NCI-H1092 treated with DMSO at 0.1 percent for 48 hours (cell line): ENCODE data around the gene PTPN1.

Experiments
- DNase-seq: peaks from one replicate; lab custom pipeline; 2025; lab: John Stamatoyannopoulos, UW

Gene PTPN1

DNA sequence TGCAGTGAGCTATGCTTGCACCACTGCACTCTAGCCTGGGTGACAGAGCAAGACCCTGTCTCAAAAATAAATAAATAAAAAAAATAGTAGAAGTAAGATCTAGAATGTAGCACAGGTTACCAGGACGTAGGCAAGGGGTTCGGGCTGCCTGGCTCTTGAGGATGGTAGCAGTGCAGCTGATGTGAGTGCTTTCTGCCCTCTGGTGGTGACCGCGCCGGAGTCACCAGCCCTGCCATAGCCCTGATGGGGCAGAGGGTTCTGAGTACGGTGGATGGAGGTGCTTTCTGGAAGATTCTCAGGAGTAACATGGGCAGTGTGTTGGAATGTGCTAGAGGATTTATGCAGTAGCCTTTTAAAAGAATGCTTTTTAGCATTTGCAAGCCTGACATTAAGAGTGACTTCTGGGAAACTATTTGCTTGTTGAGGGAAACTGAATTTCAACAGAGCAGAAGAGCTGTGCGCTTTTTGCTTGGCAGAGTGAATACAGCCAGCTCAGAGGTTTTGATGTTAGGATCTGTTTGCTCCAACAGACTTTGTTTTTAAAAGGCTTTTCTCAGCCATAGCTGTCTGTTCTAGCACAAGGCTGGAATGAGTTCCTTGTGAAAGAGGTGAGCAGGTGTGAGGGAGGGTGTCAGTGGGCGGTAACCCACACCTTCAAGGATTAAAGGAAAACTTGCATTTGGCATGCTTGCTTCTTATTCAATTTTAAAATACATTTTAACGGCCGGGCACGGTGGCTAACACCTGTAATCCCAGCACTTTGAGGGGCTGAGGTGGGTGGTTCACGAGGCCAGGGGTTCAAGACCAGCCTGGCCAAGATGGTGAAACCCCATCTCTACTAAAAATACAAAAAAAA is 65.9 kb downstream of the PTPN1 start:
- peak; percentile 70 for DNase-seq

DNA sequence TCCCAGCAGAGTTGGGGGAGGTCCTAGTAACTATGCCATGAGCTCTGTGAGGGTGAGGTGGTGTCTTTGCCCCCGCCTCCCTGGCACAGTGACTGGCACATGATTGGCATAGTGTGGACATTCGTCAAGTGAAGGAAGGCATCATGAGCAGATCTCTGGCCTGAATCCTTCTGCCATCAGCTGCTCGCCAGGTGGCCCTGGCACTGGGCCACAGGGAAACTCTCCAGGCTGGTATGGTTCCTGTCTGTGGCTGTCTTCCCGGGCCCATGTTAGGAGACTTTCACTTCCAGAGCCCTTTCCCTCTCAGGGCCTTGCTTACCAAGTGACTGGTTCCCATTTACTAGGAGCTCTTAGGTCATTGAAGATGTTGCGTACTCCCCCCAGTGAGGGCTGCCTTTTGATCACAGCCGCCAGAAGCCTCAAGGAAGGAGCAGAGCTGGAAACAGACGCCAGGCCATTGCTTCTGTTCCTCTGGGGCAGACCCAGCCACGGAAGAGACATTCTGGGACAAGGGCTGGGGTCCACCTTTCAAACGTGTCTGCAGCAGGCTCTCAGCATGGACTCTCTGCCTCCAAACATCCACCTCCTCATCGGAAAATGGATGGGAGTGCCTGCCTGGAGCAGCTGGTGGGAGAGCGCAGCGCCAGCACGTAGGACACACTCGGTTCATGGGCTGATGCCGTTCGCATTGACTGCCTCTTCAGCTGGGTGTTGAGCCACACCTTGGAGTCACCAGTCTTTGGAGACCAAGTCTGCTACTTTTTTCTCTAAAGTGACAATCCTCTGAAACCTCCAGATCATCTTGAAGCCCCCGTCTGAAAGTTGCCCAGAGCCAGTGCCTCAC is 67.2 kb downstream of the PTPN1 start:
- peak; percentile 75 for DNase-seq

DNA sequence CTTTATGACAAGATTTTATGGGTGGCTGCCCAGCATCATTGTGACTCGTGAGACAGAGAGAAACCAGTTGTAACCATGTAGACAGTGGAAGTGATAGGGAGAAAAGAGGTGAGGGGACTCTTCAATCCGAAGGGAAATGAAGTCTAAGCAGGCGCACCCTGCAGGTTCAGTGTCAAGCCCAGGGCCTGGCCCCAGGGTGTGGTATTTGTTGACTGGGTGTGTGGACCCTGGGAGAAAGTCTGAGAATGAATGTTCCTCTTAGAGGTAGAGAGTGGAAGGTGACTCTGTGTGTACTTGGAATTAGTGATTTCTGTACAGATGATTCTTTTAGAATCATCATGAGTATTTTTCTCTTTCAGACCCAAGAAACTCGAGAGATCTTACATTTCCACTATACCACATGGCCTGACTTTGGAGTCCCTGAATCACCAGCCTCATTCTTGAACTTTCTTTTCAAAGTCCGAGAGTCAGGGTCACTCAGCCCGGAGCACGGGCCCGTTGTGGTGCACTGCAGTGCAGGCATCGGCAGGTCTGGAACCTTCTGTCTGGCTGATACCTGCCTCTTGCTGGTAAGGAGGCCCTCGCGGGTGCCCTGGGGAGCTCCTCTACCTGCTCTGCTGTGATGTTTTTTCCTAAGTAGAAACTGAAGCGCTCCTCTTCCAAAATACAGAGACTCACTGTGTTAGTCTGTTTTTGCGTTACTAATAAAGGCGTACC is 68.0 kb downstream of the PTPN1 start:
- DNase-seq = no peak

DNA sequence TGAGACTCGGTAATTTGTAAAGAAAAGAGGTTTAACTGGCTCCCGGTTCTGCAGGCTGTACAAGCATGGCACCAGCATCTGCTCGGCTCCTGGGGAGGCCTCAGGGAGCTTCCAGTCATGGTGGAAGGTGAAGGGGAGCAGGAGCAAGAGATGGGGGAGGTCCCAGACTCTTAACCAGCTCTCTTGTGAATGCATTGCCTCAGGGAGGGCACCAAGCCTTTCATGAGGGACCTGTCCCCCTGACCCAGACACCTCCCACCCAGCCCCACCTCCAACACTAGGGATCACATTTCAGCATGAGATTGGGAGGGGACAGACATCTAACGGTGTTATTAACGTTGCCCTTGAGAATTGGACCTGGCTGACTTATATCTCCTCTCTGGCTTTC is 68.6 kb downstream of the PTPN1 start:
- DNase-seq = no peak

DNA sequence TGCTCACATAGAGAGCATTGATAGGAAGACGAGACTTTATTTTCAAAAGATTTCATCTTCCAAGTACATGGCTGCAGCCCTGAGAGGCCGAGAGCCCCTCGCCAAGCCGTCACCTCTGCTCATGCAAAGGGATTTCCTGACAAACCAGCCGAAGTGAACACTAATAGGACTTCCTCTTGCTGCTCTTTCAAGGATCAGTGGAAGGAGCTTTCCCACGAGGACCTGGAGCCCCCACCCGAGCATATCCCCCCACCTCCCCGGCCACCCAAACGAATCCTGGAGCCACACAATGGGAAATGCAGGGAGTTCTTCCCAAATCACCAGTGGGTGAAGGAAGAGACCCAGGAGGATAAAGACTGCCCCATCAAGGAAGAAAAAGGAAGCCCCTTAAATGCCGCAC is 69.3 kb downstream of the PTPN1 start:
- DNase-seq = no peak

DNA sequence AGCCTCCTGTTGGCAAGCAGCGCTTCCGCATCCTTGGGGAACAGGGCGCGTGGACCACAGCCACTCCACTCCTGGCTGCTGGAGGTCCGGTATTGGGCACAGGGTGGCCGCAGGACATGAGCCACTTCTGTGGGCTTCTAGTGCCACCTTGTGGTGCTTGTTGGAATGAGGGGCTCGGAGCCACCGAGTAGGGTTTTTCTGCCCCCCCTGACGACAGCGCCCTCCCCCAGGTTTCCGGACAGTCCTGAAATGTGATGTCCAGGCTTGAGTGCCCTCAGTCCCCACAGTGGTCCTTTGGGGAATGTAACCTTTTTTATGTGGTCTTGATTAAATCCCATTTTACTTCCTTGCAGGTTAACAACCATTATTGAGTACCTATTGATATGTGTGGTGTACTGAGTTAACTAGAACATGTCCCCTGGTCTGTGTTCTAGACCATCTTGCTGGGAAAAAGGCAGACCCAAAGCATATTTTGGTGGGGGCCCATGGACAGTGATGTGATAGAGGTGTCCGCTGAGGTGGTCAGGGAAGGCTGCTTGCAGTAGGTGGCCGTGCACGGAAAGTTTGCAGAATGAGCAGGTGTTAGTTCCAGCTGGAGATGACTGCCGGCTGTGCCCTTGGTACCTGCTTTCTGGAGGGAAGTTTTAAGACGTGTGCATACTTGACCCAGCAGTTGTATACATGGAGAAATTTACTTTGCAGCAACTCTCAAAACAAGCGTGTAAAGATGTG is 70.0 kb downstream of the PTPN1 start:
- DNase-seq = peak; percentile 12

DNA sequence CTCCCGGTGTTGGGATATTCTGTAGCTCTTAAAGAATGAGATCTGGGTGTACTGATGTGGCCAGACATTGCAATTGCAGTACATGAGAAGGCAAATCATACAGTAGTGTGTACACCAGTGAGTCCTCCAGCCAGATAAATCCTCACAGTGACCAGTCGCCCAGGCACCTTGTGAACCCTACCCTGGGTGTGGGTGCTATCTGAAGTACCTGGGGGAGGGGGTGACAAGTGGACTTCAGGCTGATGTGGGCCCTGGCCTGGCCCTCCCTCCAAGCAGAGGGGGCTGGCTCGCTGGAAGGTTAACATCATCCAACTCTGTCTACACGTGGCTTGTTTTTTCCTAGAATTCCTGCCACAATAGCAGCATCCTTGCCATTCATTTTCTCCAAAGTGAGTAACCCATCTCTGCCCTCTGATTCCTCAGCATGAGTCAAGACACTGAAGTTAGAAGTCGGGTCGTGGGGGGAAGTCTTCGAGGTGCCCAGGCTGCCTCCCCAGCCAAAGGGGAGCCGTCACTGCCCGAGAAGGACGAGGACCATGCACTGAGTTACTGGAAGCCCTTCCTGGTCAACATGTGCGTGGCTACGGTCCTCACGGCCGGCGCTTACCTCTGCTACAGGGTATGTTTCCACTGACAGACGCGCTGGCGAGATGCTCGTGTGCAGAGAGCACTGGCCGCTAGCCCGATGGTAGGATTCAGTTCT is 70.8 kb downstream of the PTPN1 start:
- no peak for DNase-seq

DNA sequence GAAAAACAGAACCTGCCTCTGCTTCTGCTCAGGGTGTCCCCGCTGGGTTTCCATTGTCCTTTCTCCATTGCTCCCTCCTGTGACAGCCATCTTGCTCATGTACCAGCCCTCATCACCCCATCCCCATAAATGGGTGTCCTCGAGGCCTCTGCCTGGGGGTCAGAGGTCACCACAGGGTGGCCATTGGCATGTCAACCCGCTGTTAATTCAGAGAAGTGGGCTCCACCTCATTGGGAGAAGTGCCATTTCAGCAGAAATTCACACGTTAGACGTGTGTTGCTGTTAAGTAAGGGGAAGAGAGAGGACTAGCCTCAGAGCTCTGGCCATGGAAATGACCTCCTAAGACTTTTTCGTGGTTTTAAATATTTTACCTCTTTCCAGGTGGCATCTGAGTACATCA is 71.9 kb downstream of the PTPN1 start:
- DNase-seq = no peak

DNA sequence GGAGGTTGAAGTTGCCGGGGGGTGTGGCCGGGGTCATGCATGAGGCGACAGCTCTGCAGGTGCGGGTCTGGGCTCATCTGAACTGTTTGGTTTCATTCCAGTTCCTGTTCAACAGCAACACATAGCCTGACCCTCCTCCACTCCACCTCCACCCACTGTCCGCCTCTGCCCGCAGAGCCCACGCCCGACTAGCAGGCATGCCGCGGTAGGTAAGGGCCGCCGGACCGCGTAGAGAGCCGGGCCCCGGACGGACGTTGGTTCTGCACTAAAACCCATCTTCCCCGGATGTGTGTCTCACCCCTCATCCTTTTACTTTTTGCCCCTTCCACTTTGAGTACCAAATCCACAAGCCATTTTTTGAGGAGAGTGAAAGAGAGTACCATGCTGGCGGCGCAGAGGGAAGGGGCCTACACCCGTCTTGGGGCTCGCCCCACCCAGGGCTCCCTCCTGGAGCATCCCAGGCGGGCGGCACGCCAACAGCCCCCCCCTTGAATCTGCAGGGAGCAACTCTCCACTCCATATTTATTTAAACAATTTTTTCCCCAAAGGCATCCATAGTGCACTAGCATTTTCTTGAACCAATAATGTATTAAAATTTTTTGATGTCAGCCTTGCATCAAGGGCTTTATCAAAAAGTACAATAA is 72.5 kb downstream of the PTPN1 start:
- no peak for DNase-seq

DNA sequence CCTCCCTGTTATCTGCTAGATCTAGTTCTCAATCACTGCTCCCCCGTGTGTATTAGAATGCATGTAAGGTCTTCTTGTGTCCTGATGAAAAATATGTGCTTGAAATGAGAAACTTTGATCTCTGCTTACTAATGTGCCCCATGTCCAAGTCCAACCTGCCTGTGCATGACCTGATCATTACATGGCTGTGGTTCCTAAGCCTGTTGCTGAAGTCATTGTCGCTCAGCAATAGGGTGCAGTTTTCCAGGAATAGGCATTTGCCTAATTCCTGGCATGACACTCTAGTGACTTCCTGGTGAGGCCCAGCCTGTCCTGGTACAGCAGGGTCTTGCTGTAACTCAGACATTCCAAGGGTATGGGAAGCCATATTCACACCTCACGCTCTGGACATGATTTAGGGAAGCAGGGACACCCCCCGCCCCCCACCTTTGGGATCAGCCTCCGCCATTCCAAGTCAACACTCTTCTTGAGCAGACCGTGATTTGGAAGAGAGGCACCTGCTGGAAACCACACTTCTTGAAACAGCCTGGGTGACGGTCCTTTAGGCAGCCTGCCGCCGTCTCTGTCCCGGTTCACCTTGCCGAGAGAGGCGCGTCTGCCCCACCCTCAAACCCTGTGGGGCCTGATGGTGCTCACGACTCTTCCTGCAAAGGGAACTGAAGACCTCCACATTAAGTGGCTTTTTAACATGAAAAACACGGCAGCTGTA is 73.4 kb downstream of the PTPN1 start:
- DNase-seq = no peak

DNA sequence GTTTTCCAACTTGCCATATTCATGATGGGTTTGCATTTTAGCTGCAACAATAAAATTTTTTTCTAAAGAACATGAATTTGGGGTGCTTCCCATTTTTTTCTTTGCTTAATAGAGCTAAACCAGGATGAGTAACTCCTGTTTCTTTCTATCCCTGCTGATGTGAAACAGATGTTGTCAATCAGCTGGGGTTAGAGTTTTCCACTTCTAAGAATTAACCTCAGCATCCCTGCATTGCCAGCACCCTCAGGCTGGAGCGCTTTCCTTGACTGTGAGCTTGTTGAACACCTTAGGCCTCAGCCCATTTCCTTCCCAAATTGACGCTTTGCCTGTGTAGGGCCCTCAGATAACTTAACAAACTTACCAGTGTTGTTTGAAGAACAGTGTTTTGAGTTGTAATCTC is 74.5 kb downstream of the PTPN1 start:
- no peak for DNase-seq

DNA sequence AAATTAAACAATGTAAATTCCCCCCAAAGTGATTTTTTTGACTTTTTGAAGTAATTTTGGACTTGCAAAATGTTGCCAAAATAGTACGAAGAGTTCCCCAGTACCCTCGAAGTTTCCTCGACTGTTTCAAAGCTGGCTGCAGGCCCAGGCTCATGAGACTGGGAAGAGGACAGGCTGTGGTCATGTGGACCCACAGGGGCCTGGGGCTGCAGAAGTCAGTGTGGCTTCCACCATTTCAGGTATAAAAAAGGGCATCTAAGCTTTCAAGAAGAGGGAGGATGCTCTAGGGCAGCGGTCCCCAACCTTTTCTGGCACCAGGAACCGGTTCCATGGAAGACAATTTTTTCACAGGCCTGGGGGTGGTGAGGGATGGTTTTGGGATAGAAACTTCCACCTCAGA is 75.0 kb downstream of the PTPN1 start:
- no peak for DNase-seq

DNA sequence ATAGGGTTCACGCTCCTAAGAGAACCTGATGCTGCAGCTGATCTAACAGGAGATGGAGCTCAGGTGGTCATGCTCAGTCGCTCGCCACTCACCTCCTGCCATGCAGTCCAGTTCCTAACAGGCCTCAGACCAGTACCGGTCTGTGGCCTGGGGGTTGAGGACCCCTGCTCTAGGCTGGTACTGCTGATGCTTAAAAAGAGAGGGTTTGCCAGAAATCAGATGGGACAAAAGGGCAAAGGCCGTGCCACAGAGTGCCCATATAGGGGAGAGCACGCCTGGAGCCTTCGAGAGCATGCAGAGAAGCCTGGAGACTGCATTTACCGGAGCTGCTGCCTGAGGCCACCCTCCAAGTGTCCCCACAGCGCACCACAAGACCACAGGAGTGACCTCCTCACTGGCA is 75.5 kb downstream of the PTPN1 start:
- DNase-seq = no peak

DNA sequence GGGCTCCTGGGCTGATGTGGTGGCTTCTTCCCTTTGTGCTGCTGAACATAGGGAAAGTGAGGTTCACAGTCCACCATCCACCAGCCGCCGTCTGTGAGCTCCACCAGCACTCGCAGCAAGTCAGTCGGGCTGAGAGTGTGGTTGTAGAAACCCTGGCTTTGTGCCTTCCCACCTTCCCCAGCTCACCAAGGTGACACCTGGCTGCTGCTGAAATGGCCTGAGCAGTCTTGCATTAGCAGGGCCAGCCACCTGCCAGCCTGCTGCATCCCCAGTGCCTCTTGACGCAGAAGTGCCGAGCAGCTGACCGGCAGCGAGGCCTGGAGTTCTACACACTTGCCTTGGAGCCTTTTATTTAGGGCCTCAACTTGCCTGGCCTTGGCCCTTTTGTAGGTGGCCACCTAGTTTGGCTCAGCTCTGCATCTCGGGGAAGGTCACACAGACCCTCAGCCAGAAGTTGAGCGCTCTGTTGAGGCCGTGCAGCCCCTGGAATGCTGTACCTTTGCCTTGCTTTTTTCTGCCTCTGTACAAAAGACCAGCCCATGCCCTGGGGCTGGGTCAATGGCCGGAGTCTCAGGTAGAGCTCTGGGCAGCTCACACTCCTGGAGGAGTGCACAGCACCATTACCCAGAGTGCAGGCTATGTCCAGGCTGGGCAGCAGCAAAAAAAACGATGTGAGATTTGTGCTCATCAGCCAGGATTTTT is 76.5 kb downstream of the PTPN1 start:
- peak; percentile 15 for DNase-seq

DNA sequence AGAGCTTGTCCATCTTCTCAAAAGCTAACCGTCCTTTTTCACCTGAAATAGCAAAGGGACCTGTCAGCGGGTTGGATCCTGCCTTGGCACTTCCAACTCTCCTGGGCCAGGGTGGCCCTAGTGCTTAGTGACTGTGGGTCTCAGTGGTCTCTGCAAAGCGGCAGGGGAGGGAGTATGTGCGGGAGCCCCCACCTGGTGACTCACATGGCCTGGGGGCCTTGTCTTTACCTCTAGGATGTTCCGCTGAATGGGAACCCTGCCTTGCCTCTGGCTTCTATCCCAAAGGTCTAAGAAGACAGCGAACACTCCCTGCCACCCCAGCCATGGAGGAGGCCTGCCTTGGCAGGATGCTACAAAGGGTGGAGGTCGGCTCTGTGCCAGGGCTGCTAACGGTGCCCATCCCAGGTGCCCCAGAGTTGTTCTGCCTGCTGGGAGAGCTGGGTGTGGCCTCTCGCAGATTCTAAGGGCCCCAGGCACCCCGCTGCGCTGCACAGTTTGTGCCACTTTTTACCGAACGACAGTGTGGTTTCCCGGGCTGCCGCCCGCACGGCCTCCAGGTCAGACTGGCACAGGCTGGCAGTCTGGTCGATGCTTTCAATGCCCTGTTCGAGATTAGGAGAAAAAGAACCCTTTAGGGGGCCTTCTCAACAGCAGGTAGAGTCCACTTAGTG is 77.2 kb downstream of the PTPN1 start:
- DNase-seq = peak; percentile 20

DNA sequence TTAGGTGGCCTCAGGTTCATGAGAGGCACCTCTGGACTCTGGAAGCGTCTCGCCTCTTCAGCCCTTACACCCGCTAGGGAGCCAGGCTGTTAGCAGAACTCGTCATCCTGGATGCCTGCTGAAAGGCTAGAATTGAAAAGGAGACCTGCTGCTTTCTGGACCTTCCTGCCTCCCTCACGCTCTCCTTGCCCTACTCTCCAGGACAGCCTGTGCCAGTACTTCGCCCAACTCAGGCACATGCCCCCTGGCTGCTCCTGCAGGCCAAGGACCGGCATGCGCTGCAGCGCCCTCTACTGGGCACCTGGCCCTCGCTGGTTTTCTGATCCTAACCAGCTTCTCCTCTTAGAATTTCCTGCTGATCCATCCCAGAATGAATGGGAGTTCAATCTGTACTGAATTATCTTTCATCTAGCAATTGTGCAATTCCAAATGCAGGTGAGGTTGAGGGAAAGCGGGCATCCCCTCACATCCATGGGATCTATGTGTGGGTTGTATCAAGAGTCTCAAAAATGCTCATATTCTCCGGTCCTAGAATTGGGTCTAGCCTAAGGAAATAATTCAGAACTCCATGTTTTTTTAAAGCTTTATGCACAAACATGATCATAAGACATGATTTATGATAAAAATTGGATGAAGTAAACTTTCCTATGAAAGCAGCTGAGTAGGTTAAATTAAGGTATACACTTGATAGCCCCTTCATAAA is 78.0 kb downstream of the PTPN1 start:
- DNase-seq = peak; percentile 26

DNA sequence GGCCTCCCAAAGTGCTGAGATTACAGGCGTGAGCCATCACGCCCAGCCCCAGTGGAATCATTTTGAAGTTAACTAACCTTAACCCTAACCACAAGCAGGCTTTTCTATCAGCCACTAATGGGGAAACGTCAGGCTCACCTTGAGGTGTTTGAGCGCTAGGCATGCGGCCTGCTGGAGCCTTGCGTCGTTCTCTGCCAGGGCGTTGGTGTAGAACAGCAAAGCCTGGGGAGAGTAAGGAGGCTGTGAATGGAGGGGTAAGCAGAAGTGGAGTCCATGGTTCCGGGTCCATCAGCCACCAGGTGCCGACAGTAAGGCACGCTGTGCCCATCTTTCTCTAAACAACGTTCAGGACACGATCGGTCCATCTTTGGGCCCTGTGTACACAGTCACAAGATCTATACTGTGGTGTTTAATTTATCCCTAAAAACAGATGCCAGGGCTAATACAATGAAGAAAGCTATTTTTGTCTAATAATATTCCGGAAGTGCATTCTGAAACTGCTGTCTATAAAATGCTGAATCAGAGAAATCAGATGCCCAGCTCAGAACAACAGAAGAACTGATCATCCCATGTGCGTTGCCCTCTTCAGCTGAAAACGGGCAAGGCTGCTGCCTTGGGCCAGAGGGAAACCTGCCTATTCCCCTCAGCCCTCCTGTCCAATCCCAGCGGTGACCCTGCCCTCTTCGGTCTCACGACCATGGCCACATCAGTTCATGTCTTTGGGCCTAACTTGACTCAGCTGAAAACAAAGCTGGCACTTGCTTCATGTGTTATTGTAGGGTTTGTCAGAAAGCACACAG is 79.6 kb downstream of the PTPN1 start:
- DNase-seq = no peak

DNA sequence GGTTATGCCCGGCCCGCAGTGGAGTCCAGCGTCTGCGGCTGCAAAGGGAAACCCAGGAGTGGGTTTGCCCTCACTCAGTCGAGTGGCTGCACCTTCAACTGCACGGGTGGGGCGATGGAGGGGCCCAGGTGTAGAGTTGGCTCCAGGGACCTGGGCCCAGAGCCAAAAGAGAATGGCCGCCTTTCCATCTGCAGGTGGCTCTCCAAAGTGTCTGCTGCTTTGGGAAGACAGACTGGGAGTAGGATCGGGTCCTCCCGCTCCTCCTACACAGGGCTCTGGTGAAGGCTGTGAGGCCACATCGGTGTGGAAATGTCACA is 80.1 kb downstream of the PTPN1 start:
- no peak for DNase-seq
